Measurements from ENCODE around the gene TNFRSF25. TPM values are rescaled to one million over a fixed set of nuclear protein-coding genes. Genes with fewer than 3 reads are reported as not detected.

The TNFRSF25 gene
- total and polyA plus RNA-seq, 2 of the 8 experiments (the other 6 are each of a cell fraction or from before 2014, with no cell fraction given), result 10.7 to 19.5 TPM

DNA sequence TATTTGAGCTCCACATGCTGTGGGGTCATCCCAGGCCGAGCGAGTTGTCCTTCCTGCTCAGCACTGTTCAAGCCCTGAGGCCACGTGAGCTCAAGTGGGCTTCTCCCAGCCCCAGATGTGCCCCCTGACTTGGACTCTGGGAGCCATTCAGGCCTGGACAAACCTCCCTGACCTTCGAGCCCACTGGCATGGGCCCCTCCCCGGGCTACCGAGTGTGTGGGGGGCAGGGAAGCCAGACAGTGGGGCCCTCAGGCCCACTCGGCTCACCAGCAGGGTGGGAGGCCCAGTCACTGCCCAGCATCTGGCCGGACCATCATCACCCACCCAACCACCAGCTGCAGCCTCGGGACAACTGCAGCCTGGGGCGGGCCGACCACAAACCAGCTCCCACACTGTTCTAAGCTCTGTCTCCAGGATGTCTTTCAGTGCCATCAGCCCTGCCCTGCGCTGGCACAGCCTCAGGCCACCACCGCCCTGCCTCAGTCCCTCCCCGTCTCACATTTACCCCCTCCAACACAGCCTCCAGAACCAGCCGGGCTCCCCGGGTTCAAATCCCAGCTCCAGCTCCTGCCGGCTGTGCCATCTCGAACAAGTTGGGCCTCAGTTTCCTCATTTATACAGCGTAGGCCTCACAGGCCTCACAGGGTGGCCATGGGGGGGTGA lies 46.4 kb upstream of the TNFRSF25 start:
- POLR2A ChIA-PET (ENCODE audit: partially characterized antibody), result interaction anchor here (1.2 to 2.3 kb wide), 3 partner anchors 11 to 21 kb away, joined by 3 to 7 read pairs (median 4); no protein-coding TSS in a partner anchor
- 91% methylated on average over 18 of the region's 19 CpGs; no CpG with 5 or more reads in 1 of the 2 experiments for WGBS, 2 experiments (ENCODE audit: extremely low coverage in 1 of 2, insufficient coverage in 1 of 2, insufficient read length in 1 of 2, insufficient replicate concordance in 2 of 2, low coverage in 1 of 2, low lambda C conversion rate in 2 of 2, missing lambda C conversion rate in 1 of 2)
- H3K4me1 ChIP-seq (replicated peaks in 1 of 4; ENCODE audit: control insufficient read depth in 3 of 4, insufficient read depth in 4 of 4, low read length in 3 of 4), result no peaks in the 10 kb centered on the region; a peak in 3 of 7 replicates

More for the DNA sequence above, 46.4 kb upstream of the TNFRSF25 start:
- TF ChIP-seq RAD21 (IDR thresholded peaks at IDR 0.05 in 1 of 2, conservative IDR thresholded peaks at IDR 0.05 in 1 of 2; ENCODE audit: low read depth in 2 of 2, low read length in 2 of 2) (no peak), ZNF274 (IDR thresholded peaks at IDR 0.05; ENCODE audit: borderline replicate concordance, extremely low read depth, low read length) (no peak), TAF1 (IDR thresholded peaks at IDR 0.05; ENCODE audit: low read depth, low read length) (no peak), SAP30 (IDR thresholded peaks at IDR 0.05; ENCODE audit: insufficient read depth, insufficient replicate concordance, low read length) (no peak), HDAC2 (IDR thresholded peaks at IDR 0.05; ENCODE audit: borderline replicate concordance in 1 of 2, low read depth in 2 of 2, low read length in 2 of 2) (no peak), BACH1 (IDR thresholded peaks at IDR 0.05; ENCODE audit: low read length) (no peak), CREB1 (IDR thresholded peaks at IDR 0.05) (no peak), NRF1 (IDR thresholded peaks at IDR 0.05; ENCODE audit: low read depth, low read length) (no peak), SP1 (IDR thresholded peaks at IDR 0.05; ENCODE audit: low read depth, low read length) (no peak), PHF8 (conservative IDR thresholded peaks at IDR 0.05; ENCODE audit: low read depth, low read length) (no peak)
- Histone ChIP-seq H3K27ac (ENCODE audit: low read depth, low read length) (no peak overlapping the region), H3K4me3 (ENCODE audit: extremely low read depth in 1 of 4, insufficient read depth in 2 of 4, low read depth in 3 of 4, low read length in 4 of 4) (no peak overlapping the region), H4K91ac (replicated peaks; ENCODE audit: insufficient read length, low read length) (no peak overlapping the region), H3K4me2 (ENCODE audit: insufficient read depth in 1 of 2, low read depth in 2 of 2, low read length in 2 of 2) (no peak overlapping the region), H2AFZ (ENCODE audit: low read length) (no peak overlapping the region), H2BK12ac (ENCODE audit: low read depth, low read length) (peak overlapping the region; percentile 33; the same call in 1 of the 2 replicates), H2AK5ac (ENCODE audit: low read depth, low read length) (0 out of 2 replicates have a peak overlapping the region, but pooled peaks have one; percentile 53), H3K79me2 (ENCODE audit: control insufficient read depth in 1 of 2, insufficient read depth in 2 of 2, low read length in 2 of 2) (no peaks in the 10 kb centered on the region), H2BK20ac (ENCODE audit: low read length) (no peak overlapping the region), H2BK120ac (replicated peaks; ENCODE audit: low read depth, low read length) (no peak overlapping the region), H3K23me2 (ENCODE audit: low read depth, low read length) (no peaks in the 10 kb centered on the region), H3K23ac (ENCODE audit: insufficient read length) (no peak overlapping the region), H4K20me1 (replicated peaks in 1 of 2; ENCODE audit: control insufficient read depth in 1 of 2, insufficient read depth in 2 of 2, low read length in 2 of 2) (no peaks in the 10 kb centered on the region), H3K27me3 (replicated peaks in 1 of 4; ENCODE audit: control insufficient read depth in 3 of 4, extremely low read depth in 1 of 4, insufficient read depth in 3 of 4, low read length in 3 of 4) (no peaks in the 10 kb centered on the region), H3K36me3 (ENCODE audit: control insufficient read depth in 2 of 4, insufficient read depth in 4 of 4, low read length in 3 of 4) (no peaks in the 10 kb centered on the region), H2BK15ac (ENCODE audit: low read length) (no peak overlapping the region), H3K18ac (ENCODE audit: extremely low read depth, low read length) (no peak overlapping the region), H3K14ac (ENCODE audit: insufficient read length) (no peak overlapping the region), H4K8ac (ENCODE audit: extremely low read depth, insufficient read depth, low read length) (no peak overlapping the region; the same call in none of the 2 replicates), H2BK5ac (ENCODE audit: low read depth, low read length) (no peak overlapping the region), H3K4ac (replicated peaks; ENCODE audit: insufficient read length, low read depth, low read length) (no peak overlapping the region), H3K79me1 (ENCODE audit: low read depth, low read length) (no peaks in the 10 kb centered on the region), H3K9me3 (ENCODE audit: insufficient read depth in 2 of 2, low read depth in 1 of 2, low read length in 1 of 2) (no peaks in the 10 kb centered on the region), H3K9ac (replicated peaks in 1 of 4; ENCODE audit: extremely low read depth in 1 of 4, low read depth in 3 of 4, low read length in 3 of 4) (no peak overlapping the region), H4K5ac (ENCODE audit: insufficient read length, low read depth, low read length) (no peak overlapping the region), H3K56ac (replicated peaks; ENCODE audit: insufficient read length, low read depth, low read length) (no peak overlapping the region)
- FAIRE-seq (no peak), DNase-seq (ENCODE audit: low read depth in 1 of 2, low spot score in 2 of 2) (no peak)
- CTCF ChIA-PET (ENCODE audit: partially characterized antibody), result interaction anchor here (0.7 to 4.2 kb wide), 10 partner anchors 9 to 97 kb away, joined by 3 to 19 read pairs (median 4); no protein-coding TSS in a partner anchor

Data from H1 (cell line).